ENCODE measurements around the gene PRDX2. TPM values are rescaled to one million over a fixed set of nuclear protein-coding genes. Genes with fewer than 3 reads are reported as not detected.

Gene PRDX2
- total and polyA plus RNA-seq, 12 donors: 235 to 827 (median 744) TPM

DNA sequence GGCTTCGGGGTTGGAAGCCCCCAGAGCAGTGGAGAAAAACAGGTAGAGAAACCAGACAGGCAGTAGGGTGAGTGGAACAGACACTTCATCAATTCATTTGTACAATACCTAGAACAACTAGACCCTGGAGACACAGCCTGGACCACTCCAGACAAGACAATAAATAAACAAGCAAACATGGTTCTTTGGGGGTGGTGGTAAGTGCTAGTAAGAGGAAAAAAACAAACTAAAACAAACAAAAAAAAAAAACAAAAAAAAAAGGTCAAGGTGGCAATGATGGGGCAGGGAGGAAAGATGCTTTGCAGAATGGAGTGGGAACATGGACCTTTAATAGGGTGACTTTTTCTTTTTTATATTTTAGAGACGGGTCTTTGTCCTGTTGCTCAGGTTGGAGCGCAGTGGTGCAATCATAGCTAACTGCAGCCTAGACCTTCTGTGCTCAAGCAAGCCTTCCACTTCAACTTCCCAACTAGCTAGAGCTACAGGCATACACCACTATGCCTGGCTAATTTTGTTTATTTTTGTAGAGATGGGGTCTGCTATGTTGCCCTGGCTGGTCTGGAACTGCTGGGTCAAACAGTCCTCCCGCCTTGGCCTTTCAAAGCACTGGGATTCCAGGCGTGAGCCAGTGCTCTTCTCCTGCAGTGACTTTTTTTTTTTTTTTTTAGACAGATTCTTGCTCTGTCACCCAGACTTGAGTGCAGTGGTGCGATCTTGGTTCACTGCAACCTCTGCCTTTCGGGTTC is 7.2 kb downstream of the PRDX2 start:
- intact Hi-C loops (cut with DNase I): loop anchor here in 5 of 10 donors (2.0 to 10.0 kb wide), 5 partner anchors 16 to 360 kb away; partner anchors contain the start of genes IER2 (in 2 of the 5), STX10 (in 2 of the 5) and TNPO2 (in 1 of the 5)
- no peak for DNase-seq

DNA sequence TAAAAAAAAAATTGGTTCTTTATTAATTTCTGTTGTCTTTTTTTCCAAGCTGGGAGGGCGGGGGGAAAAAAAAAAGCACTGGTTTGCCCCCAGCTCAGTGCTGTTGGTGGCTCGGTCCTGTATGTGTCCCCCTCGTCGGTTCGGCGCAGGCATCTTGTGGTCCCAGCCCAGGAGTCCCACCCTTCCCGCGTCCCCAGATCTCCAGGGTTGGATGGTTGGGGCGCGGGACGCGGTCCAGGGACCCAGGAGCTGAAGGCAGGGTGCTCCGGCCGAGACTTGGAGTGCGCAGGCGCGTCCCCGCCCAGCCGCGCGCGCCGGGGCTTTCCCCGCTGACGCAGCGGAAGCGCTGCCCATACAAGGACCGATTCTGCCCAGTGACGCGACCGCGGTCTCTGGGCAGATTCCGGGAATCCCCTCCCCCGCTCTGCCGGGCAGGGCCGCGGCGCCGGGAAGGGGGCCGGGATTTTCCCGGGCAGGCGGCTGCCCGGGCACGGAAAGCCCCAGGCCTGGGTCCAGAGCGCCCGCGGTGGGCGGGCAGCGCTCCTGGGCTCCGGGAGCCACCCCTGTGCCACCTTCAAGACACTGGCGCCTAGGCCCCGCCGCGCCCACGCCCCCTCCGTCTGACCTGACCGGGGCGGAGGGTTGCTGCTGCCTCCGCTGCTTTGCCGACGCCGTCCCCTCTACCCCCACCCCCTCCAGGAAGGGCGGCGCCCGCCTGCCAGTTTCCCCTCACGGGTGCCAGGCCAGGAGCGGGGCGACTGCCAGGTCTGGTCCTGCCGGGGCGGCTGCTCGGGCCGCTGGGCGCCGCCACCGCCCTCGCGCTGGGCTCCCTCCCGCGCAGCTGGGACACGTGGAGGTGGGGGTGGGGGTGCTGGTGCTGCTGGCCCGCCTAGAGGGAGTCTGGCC is 8.1 kb downstream of the PRDX2 start:
- Histone ChIP-seq H3K4me1 (peaks cover 12 to 50% (median 38%) of the 10 kb centered on the region in 9 donors), H3K27ac (peak overlapping the region; percentile 94 to 100 (median 99)), H3K4me3 (peak overlapping the region; percentile 64 to 100 (median 85)), H3K9me3 (no peaks in the 10 kb centered on the region), H3K36me3 (peaks cover 0 to 29% (median 0%) of the 10 kb centered on the region in 9 donors), H3K27me3 (no peaks in the 10 kb centered on the region)
- intact Hi-C loops (cut with DNase I): loop anchor here in 6 of 10 donors (1.0 to 10.0 kb wide), 6 partner anchors 15 to 361 kb away; partner anchors contain the start of genes IER2 (in 2 of the 6), STX10 (in 2 of the 6), GET3 (in 1 of the 6) and TNPO2 (in 1 of the 6)
- ATAC-seq (peak; percentile 26 to 64 (median 54)), DNase-seq (peak; percentile 92 to 95)
- 1% methylated on average over 68 to 81 of the region's 81 CpGs for WGBS, 2 donors
- TF ChIP-seq, protein P1, sequence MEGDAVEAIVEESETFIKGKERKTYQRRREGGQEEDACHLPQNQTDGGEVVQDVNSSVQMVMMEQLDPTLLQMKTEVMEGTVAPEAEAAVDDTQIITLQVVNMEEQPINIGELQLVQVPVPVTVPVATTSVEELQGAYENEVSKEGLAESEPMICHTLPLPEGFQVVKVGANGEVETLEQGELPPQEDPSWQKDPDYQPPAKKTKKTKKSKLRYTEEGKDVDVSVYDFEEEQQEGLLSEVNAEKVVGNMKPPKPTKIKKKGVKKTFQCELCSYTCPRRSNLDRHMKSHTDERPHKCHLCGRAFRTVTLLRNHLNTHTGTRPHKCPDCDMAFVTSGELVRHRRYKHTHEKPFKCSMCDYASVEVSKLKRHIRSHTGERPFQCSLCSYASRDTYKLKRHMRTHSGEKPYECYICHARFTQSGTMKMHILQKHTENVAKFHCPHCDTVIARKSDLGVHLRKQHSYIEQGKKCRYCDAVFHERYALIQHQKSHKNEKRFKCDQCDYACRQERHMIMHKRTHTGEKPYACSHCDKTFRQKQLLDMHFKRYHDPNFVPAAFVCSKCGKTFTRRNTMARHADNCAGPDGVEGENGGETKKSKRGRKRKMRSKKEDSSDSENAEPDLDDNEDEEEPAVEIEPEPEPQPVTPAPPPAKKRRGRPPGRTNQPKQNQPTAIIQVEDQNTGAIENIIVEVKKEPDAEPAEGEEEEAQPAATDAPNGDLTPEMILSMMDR (IDR thresholded peaks at IDR 0.05): peak in 2 of 9 donors; percentile 13

More for the DNA sequence above, 7.2 kb downstream of the PRDX2 start:
- no peaks in the 10 kb centered on the region for H3K9me3 ChIP-seq
- H3K27ac ChIP-seq: peak overlapping the region; percentile 94 to 100 (median 99)
- peaks cover 7 to 41% (median 30%) of the 10 kb centered on the region in 9 donors for H3K4me1 ChIP-seq
- 78 to 80% methylated on average over 7 of the region's 7 CpGs for WGBS, 2 donors
- no peak for ATAC-seq
- peak overlapping the region in 9 of 10 donors; percentile 70 to 100 (median 88) for H3K4me3 ChIP-seq
- H3K36me3 ChIP-seq: peaks cover 0 to 37% (median 7%) of the 10 kb centered on the region in 9 donors
- TF ChIP-seq, protein P1 (IDR thresholded peaks at IDR 0.05): no peak
- H3K27me3 ChIP-seq: no peaks in the 10 kb centered on the region

DNA sequence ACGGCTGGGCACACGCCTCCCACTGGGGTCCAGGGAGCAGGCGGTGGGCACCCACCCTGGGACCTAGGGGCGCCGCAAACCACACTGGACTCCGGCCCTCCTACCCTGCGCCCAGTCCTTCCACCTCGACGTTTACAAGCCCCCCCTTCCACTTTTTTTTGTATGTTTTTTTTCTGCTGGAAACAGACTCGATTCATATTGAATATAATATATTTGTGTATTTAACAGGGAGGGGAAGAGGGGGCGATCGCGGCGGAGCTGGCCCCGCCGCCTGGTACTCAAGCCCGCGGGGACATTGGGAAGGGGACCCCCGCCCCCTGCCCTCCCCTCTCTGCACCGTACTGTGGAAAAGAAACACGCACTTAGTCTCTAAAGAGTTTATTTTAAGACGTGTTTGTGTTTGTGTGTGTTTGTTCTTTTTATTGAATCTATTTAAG is 8.7 kb downstream of the PRDX2 start:
- Histone ChIP-seq H3K9me3 (no peaks in the 10 kb centered on the region), H3K27ac (peak overlapping the region; percentile 94 to 100 (median 99)), H3K4me3 (peak overlapping the region; percentile 64 to 100 (median 85)), H3K4me1 (peaks cover 18 to 56% (median 45%) of the 10 kb centered on the region in 9 donors), H3K27me3 (no peaks in the 10 kb centered on the region), H3K36me3 (peaks cover 0 to 22% (median 0%) of the 10 kb centered on the region in 9 donors)
- DNase-seq (no peak), ATAC-seq (no peak)
- TF ChIP-seq, protein P1 (IDR thresholded peaks at IDR 0.05): no peak
- intact Hi-C loops (cut with DNase I): loop anchor here in 6 of 10 donors (1.0 to 10.0 kb wide), 6 partner anchors 14 to 362 kb away; partner anchors contain the start of genes IER2 (in 2 of the 6), STX10 (in 2 of the 6), GET3 (in 1 of the 6) and TNPO2 (in 1 of the 6)
- 0 to 1% methylated on average over 22 of the region's 22 CpGs for WGBS, 2 donors
